GM12873 (cell line): ENCODE measurements around the gene ENO2.

ENCODE experiments used
- TF ChIP-seq, protein P1 (sequence below): IDR thresholded peaks from 2 replicates; pipeline ENCODE4 v1.5.1; 2012; ENCODE audit warnings: low read depth, mild to moderate bottlenecking, moderate library complexity, low read length, control low read depth; ENCODE audit not compliant: insufficient read depth; ENCODE audit errors: missing control alignments

ENO2 gene

DNA sequence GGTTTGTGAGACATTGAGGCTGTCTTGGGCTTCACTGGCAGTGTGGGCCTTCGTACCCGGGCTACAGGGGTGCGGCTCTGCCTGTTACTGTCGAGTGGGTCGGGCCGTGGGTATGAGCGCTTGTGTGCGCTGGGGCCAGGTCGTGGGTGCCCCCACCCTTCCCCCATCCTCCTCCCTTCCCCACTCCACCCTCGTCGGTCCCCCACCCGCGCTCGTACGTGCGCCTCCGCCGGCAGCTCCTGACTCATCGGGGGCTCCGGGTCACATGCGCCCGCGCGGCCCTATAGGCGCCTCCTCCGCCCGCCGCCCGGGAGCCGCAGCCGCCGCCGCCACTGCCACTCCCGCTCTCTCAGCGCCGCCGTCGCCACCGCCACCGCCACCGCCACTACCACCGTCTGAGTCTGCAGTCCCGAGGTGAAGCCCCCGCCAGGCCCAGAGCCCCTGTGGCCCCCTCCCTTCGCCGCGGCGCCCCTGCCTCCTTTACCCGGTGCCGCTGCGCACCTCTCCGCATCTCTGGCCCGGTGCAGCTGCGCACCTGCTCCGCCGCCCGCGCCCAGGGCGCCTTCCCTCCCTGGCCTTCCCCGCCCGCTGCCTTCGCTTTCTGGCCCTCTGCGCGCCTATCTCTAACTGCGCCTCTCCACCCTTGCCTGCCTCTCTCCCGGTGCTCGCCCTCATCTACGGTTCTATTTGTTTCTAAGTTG lies at the start of gene ENO2:
ENO2 (plus strand) TSS at position 335 of the 701 bp plus-strand sequence. CDS start 1,253 bp downstream, outside the sequence.
- TF ChIP-seq, protein P1, sequence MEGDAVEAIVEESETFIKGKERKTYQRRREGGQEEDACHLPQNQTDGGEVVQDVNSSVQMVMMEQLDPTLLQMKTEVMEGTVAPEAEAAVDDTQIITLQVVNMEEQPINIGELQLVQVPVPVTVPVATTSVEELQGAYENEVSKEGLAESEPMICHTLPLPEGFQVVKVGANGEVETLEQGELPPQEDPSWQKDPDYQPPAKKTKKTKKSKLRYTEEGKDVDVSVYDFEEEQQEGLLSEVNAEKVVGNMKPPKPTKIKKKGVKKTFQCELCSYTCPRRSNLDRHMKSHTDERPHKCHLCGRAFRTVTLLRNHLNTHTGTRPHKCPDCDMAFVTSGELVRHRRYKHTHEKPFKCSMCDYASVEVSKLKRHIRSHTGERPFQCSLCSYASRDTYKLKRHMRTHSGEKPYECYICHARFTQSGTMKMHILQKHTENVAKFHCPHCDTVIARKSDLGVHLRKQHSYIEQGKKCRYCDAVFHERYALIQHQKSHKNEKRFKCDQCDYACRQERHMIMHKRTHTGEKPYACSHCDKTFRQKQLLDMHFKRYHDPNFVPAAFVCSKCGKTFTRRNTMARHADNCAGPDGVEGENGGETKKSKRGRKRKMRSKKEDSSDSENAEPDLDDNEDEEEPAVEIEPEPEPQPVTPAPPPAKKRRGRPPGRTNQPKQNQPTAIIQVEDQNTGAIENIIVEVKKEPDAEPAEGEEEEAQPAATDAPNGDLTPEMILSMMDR = no peak

DNA sequence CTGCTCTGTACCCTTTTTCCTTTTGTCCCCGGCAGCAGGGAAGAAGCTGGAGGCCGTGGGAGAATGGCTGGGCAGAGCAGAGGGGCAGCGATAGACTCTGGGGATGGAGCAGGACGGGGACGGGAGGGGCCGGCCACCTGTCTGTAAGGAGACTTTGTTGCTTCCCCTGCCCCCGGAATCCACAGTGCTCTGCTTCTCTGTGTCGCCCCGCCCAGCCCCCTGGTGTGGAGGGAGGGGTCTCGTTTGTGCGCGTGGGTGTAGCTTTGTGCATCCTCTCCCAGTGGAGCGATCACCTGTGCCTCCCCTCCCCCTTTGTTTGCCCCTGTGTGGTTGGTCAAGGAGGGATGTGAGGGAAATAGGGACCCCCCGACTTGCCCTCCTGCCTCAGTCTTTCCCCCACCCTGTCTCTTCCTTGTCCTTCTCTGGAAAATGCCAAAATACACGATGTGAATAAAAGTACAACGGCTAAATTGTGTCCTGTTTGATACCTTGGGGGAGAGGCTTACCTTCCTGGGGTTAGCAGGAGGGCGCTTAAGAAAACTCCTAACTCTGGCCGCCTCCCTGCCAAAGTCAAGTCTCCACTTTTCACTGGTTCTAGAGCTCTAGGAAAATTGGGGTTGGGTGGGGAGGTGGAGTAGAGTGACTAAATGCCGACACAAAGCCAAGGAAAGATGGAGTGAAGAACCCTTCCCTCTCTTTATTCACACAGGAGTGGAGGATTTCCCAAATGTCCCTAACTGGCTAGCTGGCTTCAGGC lies 48.0 kb upstream of the ENO2 start:
- TF ChIP-seq, protein P1 = no peak

DNA sequence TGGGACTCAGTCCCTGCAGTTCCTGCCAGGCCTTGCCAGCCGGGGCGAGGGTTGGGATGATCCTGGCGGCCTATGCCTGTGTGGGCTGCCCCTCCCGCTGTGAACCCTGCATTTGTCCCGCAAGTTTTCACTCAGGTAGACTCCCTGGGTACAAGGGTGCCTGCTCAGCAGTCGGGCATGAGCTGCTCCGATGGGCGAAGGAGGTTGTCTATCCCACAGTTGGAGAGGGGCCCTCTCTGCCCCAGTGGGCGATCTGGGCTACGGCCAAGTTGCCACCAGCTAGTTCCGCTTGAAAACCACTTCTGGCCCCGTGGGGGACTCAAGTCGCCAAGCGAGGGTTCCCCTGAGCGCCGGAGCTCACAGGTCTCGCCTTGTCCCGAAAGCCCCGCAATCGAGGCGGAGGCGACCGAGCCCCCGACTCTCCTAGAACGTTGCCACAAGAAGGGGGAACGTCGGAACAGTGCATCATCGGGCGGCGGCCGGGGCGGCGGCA lies 47.4 kb upstream of the ENO2 start:
- TF ChIP-seq, protein P1 = no peak

DNA sequence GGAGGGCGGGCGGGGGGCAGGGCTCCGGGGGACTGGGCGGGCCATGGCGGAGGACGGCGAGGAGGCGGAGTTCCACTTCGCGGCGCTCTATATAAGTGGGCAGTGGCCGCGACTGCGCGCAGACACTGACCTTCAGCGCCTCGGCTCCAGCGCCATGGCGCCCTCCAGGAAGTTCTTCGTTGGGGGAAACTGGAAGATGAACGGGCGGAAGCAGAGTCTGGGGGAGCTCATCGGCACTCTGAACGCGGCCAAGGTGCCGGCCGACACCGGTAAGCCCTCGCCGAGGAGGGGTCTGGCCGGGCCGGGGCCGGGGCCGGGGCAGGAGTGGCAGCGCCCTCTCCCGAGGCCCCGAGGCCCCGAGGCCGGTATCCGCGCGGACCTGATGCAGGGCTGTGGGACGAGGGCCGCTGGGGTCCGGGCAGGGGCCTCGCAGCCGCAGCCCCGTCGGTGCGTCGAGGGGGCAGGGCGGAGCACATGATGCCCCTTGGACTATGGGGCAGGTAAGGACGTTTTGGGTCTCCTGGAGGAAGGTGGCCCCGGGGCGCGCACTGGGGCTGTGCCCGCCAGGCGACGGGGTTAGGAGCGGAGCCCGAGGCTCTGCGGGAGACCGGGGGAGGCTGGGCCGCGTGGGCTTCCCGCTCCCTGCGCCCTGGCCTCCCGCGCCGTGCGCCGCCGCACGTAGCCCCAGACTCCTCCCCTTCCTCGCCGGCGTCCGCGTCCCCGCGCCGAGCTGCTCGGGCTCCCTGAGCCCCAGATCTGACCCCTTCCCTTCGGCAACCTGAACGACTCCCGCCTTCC lies 46.8 kb upstream of the ENO2 start, which contains the start of gene TPI1:
TPI1 (plus strand) TSS at position 119 of the 798 bp plus-strand sequence; CDS start at position 155, 36 bp downstream.
- TF ChIP-seq, protein P1 = no peak

DNA sequence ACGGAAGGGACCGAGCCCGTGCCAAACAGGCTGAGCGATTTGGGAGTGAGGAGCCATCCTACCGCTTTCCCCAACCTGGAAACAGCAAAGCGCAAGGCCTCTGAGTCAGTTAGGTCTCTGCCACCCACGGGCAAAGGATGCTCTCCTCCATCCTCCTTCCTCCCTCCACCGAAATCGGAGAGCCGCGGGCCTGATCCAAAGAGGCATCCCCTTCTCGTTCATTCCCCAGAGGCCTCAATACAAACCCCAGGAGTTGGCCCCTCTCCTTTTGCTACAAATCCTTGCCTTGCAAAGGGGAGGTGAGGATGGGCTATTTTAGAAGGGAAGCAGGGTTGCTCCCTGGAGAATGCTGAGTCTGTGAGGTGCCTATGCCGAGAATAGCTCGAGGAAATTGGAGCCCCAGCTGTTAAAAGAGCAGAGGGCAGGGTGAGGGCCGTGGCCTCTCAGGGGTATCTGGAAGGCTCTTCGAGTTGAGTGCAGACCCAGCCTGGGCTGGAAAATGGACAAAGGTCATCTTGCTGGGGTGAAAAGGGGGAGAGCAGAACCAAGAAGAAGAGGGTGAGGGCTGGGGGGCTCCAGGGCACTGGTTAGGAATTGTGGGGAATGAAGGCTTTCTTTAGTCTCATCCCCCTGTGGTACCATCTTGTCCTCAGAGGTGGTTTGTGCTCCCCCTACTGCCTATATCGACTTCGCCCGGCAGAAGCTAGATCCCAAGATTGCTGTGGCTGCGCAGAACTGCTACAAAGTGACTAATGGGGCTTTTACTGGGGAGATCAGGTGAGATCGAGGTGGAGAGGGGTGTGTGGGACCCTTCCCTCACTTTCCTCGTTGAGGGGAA lies 46.0 kb upstream of the ENO2 start:
- TF ChIP-seq, protein P1 = peak; percentile 31

DNA sequence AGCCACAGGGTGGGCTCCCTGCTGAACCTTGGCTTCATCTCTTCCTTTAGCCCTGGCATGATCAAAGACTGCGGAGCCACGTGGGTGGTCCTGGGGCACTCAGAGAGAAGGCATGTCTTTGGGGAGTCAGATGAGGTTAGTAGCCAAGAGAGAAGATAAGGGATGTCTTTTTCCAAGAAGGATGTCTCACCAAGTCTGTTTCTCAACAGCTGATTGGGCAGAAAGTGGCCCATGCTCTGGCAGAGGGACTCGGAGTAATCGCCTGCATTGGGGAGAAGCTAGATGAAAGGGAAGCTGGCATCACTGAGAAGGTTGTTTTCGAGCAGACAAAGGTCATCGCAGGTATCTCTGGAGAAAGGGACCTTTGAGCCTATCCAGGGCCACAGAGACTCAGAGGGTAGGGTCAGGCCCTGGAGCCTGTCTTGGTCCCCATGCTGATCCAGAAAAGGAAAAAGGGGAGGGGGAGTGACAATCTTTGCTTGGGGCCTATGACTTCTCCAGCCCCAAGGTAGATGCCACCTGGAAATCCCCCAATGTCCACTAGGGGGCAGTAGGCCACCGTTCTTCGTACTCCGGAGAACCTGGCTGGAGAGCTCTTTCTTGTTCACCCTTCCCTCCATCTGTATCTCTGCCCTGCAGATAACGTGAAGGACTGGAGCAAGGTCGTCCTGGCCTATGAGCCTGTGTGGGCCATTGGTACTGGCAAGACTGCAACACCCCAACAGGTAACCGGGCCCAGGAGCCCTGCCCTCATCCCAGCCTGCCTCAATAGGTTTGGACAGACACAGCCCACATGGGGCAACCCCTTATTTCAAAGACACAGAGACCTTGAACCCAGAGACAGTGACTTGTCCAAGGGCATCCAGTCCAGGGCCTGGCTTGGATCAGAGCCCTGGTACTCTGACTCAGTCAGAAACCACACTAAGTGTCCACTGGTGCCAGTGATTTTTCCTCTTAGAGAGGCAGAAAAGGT lies 45.0 kb upstream of the ENO2 start:
- TF ChIP-seq, protein P1 = peak; percentile 95
